ENCODE data around the gene CPEB4. TPM values are rescaled to one million over a fixed set of nuclear protein-coding genes. Genes with fewer than 3 reads are reported as not detected.

CPEB4 gene
- total RNA-seq, 1 donor from 2014 or later, result 32.4 TPM

GRCh38 chr5:173909199-173909598 is 21.1 kb downstream of the CPEB4 start:
- H3K4me3 ChIP-seq (ENCODE audit: low read length in 3 of 3), result peak overlapping the region in 1 of 3 donors; percentile 38
- peak overlapping the region; percentile 84 for H3K27ac ChIP-seq (ENCODE audit: low read depth, low read length)
- peaks cover 23 to 33% (median 24%) of the 10 kb centered on the region in 3 donors for H3K4me1 ChIP-seq (ENCODE audit: control insufficient read depth in 3 of 3, insufficient read depth in 3 of 3, low read length in 3 of 3)
- peaks cover 0 to 12% (median 8%) of the 10 kb centered on the region in 3 donors for H3K36me3 ChIP-seq (ENCODE audit: control insufficient read depth in 3 of 3, insufficient read depth in 3 of 3, low read length in 3 of 3)
- no peaks in the 10 kb centered on the region for H3K27me3 ChIP-seq (ENCODE audit: control insufficient read depth in 3 of 3, insufficient read depth in 3 of 3, low read length in 3 of 3)
- no peaks in the 10 kb centered on the region for H3K9me3 ChIP-seq (ENCODE audit: control insufficient read depth in 3 of 3, low read length in 3 of 3)
- H3K9ac ChIP-seq (ENCODE audit: low read depth in 1 of 3, low read length in 3 of 3), result peak overlapping the region; percentile 25 to 52 (median 41)

- Histone ChIP-seq H3K36me3 (ENCODE audit: control insufficient read depth in 3 of 3, insufficient read depth in 3 of 3, low read length in 3 of 3) (peaks cover 0 to 12% (median 8%) of the 10 kb centered on the region in 3 donors), H3K9me3 (ENCODE audit: control insufficient read depth in 3 of 3, low read length in 3 of 3) (no peaks in the 10 kb centered on the region)
Measured at GRCh38 chr5:173910215-173910614, 22.1 kb downstream of the CPEB4 start.

GRCh38 chr5:173911623-173912022 is 23.5 kb downstream of the CPEB4 start:
- H3K4me1 ChIP-seq (ENCODE audit: control insufficient read depth in 3 of 3, insufficient read depth in 3 of 3, low read length in 3 of 3), result peaks cover 24 to 33% (median 29%) of the 10 kb centered on the region in 3 donors
- peaks cover 0 to 12% (median 8%) of the 10 kb centered on the region in 3 donors for H3K36me3 ChIP-seq (ENCODE audit: control insufficient read depth in 3 of 3, insufficient read depth in 3 of 3, low read length in 3 of 3)
- H3K4me3 ChIP-seq (ENCODE audit: low read length in 3 of 3), result no peak overlapping the region
- H3K9ac ChIP-seq (ENCODE audit: low read depth in 1 of 3, low read length in 3 of 3), result no peak overlapping the region
- no peaks in the 10 kb centered on the region for H3K27me3 ChIP-seq (ENCODE audit: control insufficient read depth in 3 of 3, insufficient read depth in 3 of 3, low read length in 3 of 3)
- peak overlapping the region; percentile 50 for H3K27ac ChIP-seq (ENCODE audit: low read depth, low read length)
- H3K9me3 ChIP-seq (ENCODE audit: control insufficient read depth in 3 of 3, low read length in 3 of 3), result no peaks in the 10 kb centered on the region

More at GRCh38 chr5:173910215-173910614, 22.1 kb downstream of the CPEB4 start:
- Histone ChIP-seq H3K4me1 (ENCODE audit: control insufficient read depth in 3 of 3, insufficient read depth in 3 of 3, low read length in 3 of 3) (peaks cover 25 to 33% (median 28%) of the 10 kb centered on the region in 3 donors), H3K27me3 (ENCODE audit: control insufficient read depth in 3 of 3, insufficient read depth in 3 of 3, low read length in 3 of 3) (no peaks in the 10 kb centered on the region), H3K9ac (ENCODE audit: low read depth in 1 of 3, low read length in 3 of 3) (no peak overlapping the region), H3K4me3 (ENCODE audit: low read length in 3 of 3) (no peak overlapping the region), H3K27ac (ENCODE audit: low read depth, low read length) (peak overlapping the region; percentile 84)

GRCh38 chr5:173913686-173914321 is 25.7 kb downstream of the CPEB4 start:
- Histone ChIP-seq H3K27ac (ENCODE audit: low read depth, low read length) (peak overlapping the region; percentile 60), H3K4me3 (ENCODE audit: low read length in 3 of 3) (no peak overlapping the region), H3K9me3 (ENCODE audit: control insufficient read depth in 3 of 3, low read length in 3 of 3) (no peaks in the 10 kb centered on the region), H3K9ac (ENCODE audit: low read depth in 1 of 3, low read length in 3 of 3) (peak overlapping the region; percentile 33 to 40 (median 35)), H3K27me3 (ENCODE audit: control insufficient read depth in 3 of 3, insufficient read depth in 3 of 3, low read length in 3 of 3) (no peaks in the 10 kb centered on the region), H3K36me3 (ENCODE audit: control insufficient read depth in 3 of 3, insufficient read depth in 3 of 3, low read length in 3 of 3) (peaks cover 0 to 12% (median 8%) of the 10 kb centered on the region in 3 donors), H3K4me1 (ENCODE audit: control insufficient read depth in 3 of 3, insufficient read depth in 3 of 3, low read length in 3 of 3) (peaks cover 14 to 26% (median 19%) of the 10 kb centered on the region in 3 donors)

GRCh38 chr5:173915310-173916014 is 27.3 kb downstream of the CPEB4 start:
- peaks cover 18 to 27% (median 24%) of the 10 kb centered on the region in 3 donors for H3K4me1 ChIP-seq (ENCODE audit: control insufficient read depth in 3 of 3, insufficient read depth in 3 of 3, low read length in 3 of 3)
- peaks cover 0 to 12% (median 8%) of the 10 kb centered on the region in 3 donors for H3K36me3 ChIP-seq (ENCODE audit: control insufficient read depth in 3 of 3, insufficient read depth in 3 of 3, low read length in 3 of 3)
- peak overlapping the region; percentile 62 to 93 (median 63) for H3K9ac ChIP-seq (ENCODE audit: low read depth in 1 of 3, low read length in 3 of 3)
- H3K4me3 ChIP-seq (ENCODE audit: low read length in 3 of 3), result peak overlapping the region in 2 of 3 donors; percentile 17 to 46
- H3K9me3 ChIP-seq (ENCODE audit: control insufficient read depth in 3 of 3, low read length in 3 of 3), result no peaks in the 10 kb centered on the region
- peak overlapping the region; percentile 98 for H3K27ac ChIP-seq (ENCODE audit: low read depth, low read length)
- no peaks in the 10 kb centered on the region for H3K27me3 ChIP-seq (ENCODE audit: control insufficient read depth in 3 of 3, insufficient read depth in 3 of 3, low read length in 3 of 3)

- H3K27me3 ChIP-seq (ENCODE audit: control insufficient read depth in 3 of 3, insufficient read depth in 3 of 3, low read length in 3 of 3), result no peaks in the 10 kb centered on the region
- peaks cover 0 to 5% (median 5%) of the 10 kb centered on the region in 3 donors for H3K36me3 ChIP-seq (ENCODE audit: control insufficient read depth in 3 of 3, insufficient read depth in 3 of 3, low read length in 3 of 3)
- peak overlapping the region; percentile 62 to 93 (median 63) for H3K9ac ChIP-seq (ENCODE audit: low read depth in 1 of 3, low read length in 3 of 3)
- no peaks in the 10 kb centered on the region for H3K9me3 ChIP-seq (ENCODE audit: control insufficient read depth in 3 of 3, low read length in 3 of 3)
- H3K27ac ChIP-seq (ENCODE audit: low read depth, low read length), result peak overlapping the region; percentile 98
- H3K4me3 ChIP-seq (ENCODE audit: low read length in 3 of 3), result peak overlapping the region in 1 of 3 donors; percentile 1
- H3K4me1 ChIP-seq (ENCODE audit: control insufficient read depth in 3 of 3, insufficient read depth in 3 of 3, low read length in 3 of 3), result peaks cover 22 to 33% (median 30%) of the 10 kb centered on the region in 3 donors
Measured at GRCh38 chr5:173916233-173916632, 28.1 kb downstream of the CPEB4 start.

- Histone ChIP-seq H3K27me3 (ENCODE audit: control insufficient read depth in 3 of 3, insufficient read depth in 3 of 3, low read length in 3 of 3) (no peaks in the 10 kb centered on the region), H3K9me3 (ENCODE audit: control insufficient read depth in 3 of 3, low read length in 3 of 3) (no peaks in the 10 kb centered on the region), H3K4me1 (ENCODE audit: control insufficient read depth in 3 of 3, insufficient read depth in 3 of 3, low read length in 3 of 3) (peaks cover 31 to 43% (median 34%) of the 10 kb centered on the region in 3 donors), H3K27ac (ENCODE audit: low read depth, low read length) (peak overlapping the region; percentile 98), H3K9ac (ENCODE audit: low read depth in 1 of 3, low read length in 3 of 3) (peak overlapping the region; percentile 76 to 93 (median 85)), H3K36me3 (ENCODE audit: control insufficient read depth in 3 of 3, insufficient read depth in 3 of 3, low read length in 3 of 3) (peaks cover 0 to 2% (median 0%) of the 10 kb centered on the region in 3 donors), H3K4me3 (ENCODE audit: low read length in 3 of 3) (peak overlapping the region; percentile 72 to 82 (median 76))
Measured at GRCh38 chr5:173917788-173918786, 29.9 kb downstream of the CPEB4 start.

- H3K9ac ChIP-seq (ENCODE audit: low read depth in 1 of 3, low read length in 3 of 3), result peak overlapping the region; percentile 76 to 93 (median 85)
- H3K27me3 ChIP-seq (ENCODE audit: control insufficient read depth in 3 of 3, insufficient read depth in 3 of 3, low read length in 3 of 3), result no peaks in the 10 kb centered on the region
- peak overlapping the region in 2 of 3 donors; percentile 46 to 82 for H3K4me3 ChIP-seq (ENCODE audit: low read length in 3 of 3)
- H3K9me3 ChIP-seq (ENCODE audit: control insufficient read depth in 3 of 3, low read length in 3 of 3), result no peaks in the 10 kb centered on the region
- peaks cover 37 to 44% (median 42%) of the 10 kb centered on the region in 3 donors for H3K4me1 ChIP-seq (ENCODE audit: control insufficient read depth in 3 of 3, insufficient read depth in 3 of 3, low read length in 3 of 3)
- peaks cover 0 to 2% (median 0%) of the 10 kb centered on the region in 3 donors for H3K36me3 ChIP-seq (ENCODE audit: control insufficient read depth in 3 of 3, insufficient read depth in 3 of 3, low read length in 3 of 3)
- H3K27ac ChIP-seq (ENCODE audit: low read depth, low read length), result peak overlapping the region; percentile 98
Measured at GRCh38 chr5:173919443-173919842, 31.3 kb downstream of the CPEB4 start.

- Histone ChIP-seq H3K4me1 (ENCODE audit: control insufficient read depth in 3 of 3, insufficient read depth in 3 of 3, low read length in 3 of 3) (peaks cover 44 to 50% (median 49%) of the 10 kb centered on the region in 3 donors), H3K4me3 (ENCODE audit: low read length in 3 of 3) (peak overlapping the region in 1 of 3 donors; percentile 38), H3K27me3 (ENCODE audit: control insufficient read depth in 3 of 3, insufficient read depth in 3 of 3, low read length in 3 of 3) (no peaks in the 10 kb centered on the region), H3K36me3 (ENCODE audit: control insufficient read depth in 3 of 3, insufficient read depth in 3 of 3, low read length in 3 of 3) (peaks cover 0 to 2% (median 0%) of the 10 kb centered on the region in 3 donors), H3K9me3 (ENCODE audit: control insufficient read depth in 3 of 3, low read length in 3 of 3) (no peaks in the 10 kb centered on the region), H3K9ac (ENCODE audit: low read depth in 1 of 3, low read length in 3 of 3) (peak overlapping the region; percentile 76 to 93 (median 85)), H3K27ac (ENCODE audit: low read depth, low read length) (peak overlapping the region; percentile 98)
Measured at GRCh38 chr5:173920024-173920753, 32.0 kb downstream of the CPEB4 start.
